Endothelial cell of hepatic sinusoid (primary cell): ENCODE results near the gene NSF.
"Not testable (repeated sequence)": the region's sequence is repeated elsewhere in the genome, so short reads cannot be mapped to it uniquely, and the experiment has no call there.

ENCODE experiments used
- in situ Hi-C: cut with HindIII; loops from 2 replicates; pipeline ENCODE4 v1.10.0; 2017; ENCODE audit warnings: low sequenced_read_pairs

The NSF gene

DNA sequence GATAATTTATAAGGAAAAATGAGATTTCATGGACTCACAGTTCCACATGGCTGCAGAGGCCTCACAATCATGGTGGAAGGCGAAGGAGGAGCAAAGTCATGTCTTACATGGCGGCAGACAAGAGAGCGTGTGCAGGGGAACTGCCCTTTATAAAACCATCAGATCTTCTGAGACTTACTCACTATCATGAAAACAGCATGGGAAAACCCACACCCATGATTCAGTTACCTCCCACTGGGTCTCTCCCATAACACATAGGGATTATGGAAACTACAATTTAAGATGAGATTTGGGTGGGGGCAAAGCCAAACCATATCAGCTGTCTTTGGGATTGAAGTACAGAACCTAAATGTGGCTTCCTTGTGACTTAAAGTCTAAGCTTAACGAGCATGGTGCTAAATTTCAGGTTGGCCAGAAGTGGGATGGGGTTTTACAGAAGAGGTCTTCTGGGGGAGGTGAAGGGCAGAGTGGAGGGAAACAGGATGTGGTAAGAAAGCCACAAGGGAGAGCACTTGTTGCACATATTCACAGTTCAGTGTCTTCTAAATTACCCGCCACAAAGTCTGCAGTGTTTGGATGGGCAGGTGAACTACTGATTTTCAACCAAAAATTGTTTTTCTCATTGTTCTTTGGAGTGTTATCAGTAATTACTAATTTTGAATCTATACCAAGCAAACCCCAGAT, 38.4 kb downstream of the NSF start:
- in situ Hi-C loops: not testable (repeated sequence)

GRCh38 chr17:46632146-46632545, 41.7 kb downstream of the NSF start:
- in situ Hi-C loops: not testable (repeated sequence)

GRCh38 chr17:46634844-46635243, 44.4 kb downstream of the NSF start:
- in situ Hi-C loops: not testable (repeated sequence)

DNA sequence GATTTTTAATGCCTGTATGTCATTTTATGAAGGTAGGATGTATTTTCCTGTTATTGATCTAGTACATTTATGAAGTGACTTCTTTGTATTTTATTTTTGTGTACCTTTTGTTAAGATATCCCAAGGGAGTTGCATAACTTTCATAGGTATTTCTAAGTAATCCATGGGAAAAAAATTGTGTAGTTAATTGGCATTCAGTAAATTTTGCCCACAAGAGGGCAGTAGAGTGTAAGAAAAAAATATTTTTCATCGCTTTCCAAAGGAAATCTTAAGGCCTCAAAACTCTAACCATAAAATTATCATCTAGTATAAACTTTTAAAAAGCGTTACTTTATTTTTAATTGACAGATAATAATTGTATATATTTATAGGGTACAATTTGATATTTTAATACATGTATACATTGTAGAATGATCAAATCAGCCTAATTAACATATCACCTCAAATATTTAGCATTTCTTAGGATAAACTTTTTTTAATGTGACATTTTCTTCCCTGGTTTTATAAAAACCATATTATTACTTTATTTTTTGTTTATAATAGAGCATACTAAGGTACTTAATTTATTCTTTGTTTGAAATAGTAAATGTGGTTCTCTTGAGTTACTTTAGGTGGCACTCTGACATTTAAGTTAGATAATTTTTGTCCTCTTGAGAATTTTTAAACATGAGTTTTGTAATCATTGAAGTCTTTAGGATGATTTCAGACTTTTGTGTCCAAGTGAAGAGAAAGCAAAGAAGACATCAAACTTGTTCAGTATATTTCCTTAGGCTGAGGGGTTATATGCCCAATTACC, 51.6 kb downstream of the NSF start:
- in situ Hi-C loops: not testable (repeated sequence)

DNA sequence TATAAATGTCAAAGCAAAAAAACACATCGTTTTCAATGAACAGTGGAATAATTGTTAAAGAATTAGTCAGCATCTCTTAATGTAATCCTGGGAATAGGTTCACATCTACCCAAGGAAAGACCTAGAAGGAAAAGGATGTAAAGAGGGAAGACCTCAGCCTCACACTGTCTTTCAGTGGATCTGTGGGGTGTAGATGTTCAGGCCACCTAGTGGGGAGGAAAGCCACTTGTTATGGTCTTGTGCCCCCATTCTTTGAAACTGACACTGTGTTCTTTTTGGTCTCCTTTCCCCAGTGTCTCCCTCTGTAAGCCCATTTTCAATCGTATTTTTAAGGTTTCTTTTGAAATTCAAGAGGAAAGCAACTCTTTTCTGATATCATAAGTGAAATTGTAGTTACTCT, 56.8 kb downstream of the NSF start:
- in situ Hi-C loops: not testable (repeated sequence)

DNA sequence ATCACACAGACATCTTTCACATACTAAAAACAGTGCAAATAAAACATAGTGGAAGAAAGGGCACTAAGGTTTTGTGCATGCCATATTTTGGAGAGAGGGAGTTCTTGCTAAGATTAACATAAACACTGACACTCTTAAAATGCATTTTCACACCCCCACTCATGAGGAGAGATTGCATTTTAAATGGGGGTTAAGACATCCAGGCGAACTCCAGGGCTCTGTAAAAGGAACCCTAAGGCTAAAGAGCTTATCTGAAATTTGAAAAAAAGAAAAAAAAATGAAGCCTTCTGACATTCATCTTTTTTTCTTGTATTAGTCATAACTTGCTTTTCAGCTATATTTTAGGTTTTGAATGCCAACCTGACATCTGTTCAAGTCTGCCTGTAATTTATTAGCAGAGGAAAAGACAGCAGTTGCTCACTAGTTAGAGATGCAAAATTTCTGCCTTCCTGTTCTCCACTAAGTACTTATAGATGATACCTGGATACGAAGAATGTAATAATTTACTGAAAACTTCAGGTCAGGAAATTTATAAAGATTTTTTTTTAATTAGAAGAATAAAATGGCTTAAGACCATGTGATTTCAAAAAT, 57.3 kb downstream of the NSF start:
- in situ Hi-C loops: not testable (repeated sequence)

GRCh38 chr17:46649246-46649645, 58.8 kb downstream of the NSF start:
- in situ Hi-C loops: not testable (repeated sequence)

- in situ Hi-C loops: not testable (repeated sequence)
These were observed 61.7 kb downstream of the NSF start for GRCh38 chr17:46652024-46652643.

- in situ Hi-C loops: not testable (repeated sequence)
These were observed 67.8 kb downstream of the NSF start for GRCh38 chr17:46658235-46658634.

GRCh38 chr17:46659702-46660101, 69.2 kb downstream of the NSF start:
- in situ Hi-C loops: not testable (repeated sequence)

DNA sequence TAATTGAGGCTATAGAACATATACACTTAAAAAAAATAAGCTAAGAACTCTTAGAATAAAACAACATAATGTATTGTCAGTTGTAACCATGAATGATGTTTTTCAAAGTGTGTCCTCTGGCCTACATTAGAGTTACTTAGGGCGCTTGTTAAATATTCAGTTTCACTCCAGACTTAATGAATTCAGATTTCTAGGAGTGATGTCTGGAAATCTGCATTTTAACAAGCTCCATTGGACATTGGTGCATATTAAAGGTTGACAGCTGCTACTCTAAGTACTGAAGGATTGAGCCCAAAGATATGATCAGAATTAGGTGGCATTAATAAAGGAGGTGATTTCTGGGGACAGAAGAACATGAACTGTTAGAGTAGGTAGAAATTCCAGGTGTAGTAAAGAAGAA, 72.7 kb downstream of the NSF start:
- in situ Hi-C loops: not testable (repeated sequence)

DNA sequence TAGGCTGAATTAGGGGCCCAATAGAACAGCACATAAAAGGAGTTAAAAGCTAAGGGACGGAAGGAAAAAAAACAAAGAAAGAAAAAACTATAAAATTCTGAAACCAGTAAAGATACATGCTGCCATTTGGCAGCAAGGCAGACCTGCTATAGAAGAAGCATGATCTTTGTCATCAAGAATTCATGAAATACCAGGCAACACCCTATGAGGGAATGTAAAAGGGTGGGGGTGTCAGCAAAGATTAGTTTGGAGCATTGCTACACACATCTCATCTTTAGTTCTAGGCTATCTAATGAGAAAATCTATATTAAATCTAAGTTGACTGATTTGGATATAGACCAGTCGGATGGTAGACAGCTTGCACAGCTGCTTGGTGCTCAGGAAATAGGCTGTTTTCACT, 73.1 kb downstream of the NSF start:
- in situ Hi-C loops: not testable (repeated sequence)

- in situ Hi-C loops: not testable (repeated sequence)
These were observed 75.5 kb downstream of the NSF start for GRCh38 chr17:46665969-46666368.

GRCh38 chr17:46670789-46671188, 80.3 kb downstream of the NSF start:
- in situ Hi-C loops: not testable (repeated sequence)

GRCh38 chr17:46672777-46673176, 82.3 kb downstream of the NSF start:
- in situ Hi-C loops: not testable (repeated sequence)

DNA sequence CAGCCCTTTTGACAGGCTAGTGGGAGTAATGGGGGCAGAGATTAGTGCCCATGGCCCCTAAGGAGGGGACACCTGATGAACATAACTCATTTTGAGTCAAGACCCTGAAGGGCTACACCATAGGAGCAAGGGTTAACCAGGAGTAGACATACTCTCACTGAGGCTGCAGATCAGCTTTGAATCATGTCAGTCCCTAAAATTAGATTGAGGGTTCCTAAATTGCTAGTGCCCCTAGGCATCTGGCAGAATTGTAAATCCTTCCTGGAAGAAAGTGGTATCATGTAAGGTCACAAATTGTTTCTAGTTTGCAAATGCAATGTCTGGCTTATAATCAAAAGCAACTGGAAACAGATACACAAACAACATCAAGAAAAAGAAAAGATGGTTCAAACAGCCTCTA, 87.3 kb downstream of the NSF start:
- in situ Hi-C loops: not testable (repeated sequence)

DNA sequence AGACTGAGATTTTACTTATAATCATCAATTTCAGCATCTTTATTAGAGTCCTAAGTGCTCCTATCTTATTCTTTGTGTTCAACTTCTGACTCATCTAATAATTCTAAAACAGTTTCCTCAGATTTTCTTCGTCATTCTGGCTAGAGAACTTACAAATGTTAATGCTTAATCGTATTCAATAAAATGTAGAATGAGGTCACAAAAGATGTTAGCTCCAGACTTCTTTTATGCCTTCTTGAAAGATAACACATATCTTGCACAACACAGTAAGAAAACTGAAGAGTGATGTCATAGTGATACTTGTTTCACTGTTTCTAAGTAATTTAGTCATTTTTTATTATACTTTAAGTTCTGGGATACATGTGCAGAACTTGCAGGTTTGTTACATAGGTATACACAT, 93.2 kb downstream of the NSF start:
- in situ Hi-C loops: not testable (repeated sequence)

DNA sequence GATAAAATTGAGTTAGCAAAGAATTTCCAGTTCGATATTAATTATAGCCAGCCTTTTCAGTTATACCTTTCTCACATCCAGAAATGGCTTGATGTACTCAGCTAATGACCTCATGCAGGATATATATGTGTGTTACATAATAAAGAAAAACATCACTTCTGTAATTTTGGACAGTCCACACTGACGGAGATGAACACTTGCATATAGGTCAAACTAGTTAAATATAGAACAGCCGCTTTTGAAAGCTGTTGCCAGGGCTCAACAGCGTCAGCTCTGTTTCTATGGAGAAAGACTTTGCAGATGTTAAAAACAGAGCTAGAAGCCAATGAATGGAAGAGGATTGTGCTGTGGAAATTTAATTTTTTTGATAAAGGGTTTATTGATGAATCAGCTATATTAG, 94.8 kb downstream of the NSF start:
- in situ Hi-C loops: not testable (repeated sequence)

GRCh38 chr17:46692196-46692595, 101.7 kb downstream of the NSF start:
- in situ Hi-C loops: not testable (repeated sequence)

DNA sequence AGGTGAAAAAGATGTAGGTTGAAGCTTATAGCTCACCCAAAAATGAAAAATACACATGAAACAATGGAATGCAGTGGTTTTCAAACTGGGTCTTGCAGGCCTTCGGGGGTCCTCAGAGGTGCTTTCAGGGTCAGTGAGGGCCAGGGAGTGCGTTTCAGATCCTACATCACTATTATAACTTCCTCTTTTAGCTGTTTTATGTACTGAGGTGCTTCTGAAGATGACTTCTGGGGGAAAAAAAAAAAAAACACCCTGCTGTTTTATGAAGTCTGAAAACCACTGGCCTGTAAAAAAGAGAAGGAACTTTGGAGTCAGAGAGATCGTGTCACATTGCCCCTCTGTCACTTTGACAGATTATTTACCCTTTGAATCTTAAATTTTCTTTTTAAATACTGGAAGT, 102.8 kb downstream of the NSF start:
- in situ Hi-C loops: not testable (repeated sequence)

DNA sequence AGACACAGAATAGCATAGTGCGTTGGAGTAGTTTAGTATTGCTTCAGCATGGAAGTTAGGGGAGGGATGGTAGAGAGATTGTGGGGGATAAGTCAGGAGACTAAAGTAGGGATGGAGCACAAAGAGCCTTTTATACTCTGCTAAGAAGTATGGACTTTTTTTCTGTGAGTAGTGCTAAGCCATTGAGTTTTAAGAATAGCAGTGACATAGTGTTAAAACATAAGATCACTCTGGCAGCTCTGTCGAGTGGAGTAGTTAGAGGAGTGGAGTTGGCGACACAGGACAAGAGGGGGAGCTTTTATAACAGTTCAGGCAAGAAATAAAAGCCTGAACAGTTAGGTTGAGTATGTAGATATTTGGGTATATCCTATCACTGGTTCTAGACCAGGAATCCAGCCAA, 106.1 kb downstream of the NSF start:
- in situ Hi-C loops: not testable (repeated sequence)
